CD4-positive, alpha-beta T cell (primary cell): Measurements from ENCODE around the gene CASTOR1. TPM values are rescaled to one million over a fixed set of nuclear protein-coding genes. Genes with fewer than 3 reads are reported as not detected.

Experiments used
- ATAC-seq: fragments of 200-7000 bp; cut with Tn5 transposase; one replicate; pipeline ENCODE4 v1.10.0; 2022; ENCODE audit warnings: mild to moderate bottlenecking; ENCODE audit not compliant: poor library complexity
- CTCF ChIA-PET: fragments of 350-600 bp; sonication (Branson Sonifier 250); formaldehyde crosslinking; loops from one replicate; lab custom pipeline; 2021; ENCODE audit warnings: antibody characterized with exemption, inconsistent platforms; lab: Charles Lee
- POLR2A ChIA-PET: fragments of 350-600 bp; sonication (Branson Sonifier 250); formaldehyde crosslinking; loops from one replicate; lab custom pipeline; 2021; ENCODE audit warnings: antibody characterized with exemption, inconsistent platforms; lab: Charles Lee
- DNase-seq, 14 experiments: peaks; one replicate each; pipeline ENCODE4 v3.0.0-alpha.2; 2013 to 2020; ENCODE audit warnings: mixed read lengths in 2 of 14
- H3K27ac ChIP-seq, 2 donors: one replicate each; pipeline versions ENCODE4 v1.5.1 to v1.7.0; 2013; ENCODE audit warnings: low read length in 2 of 2, low read depth in 1 of 2, mild to moderate bottlenecking in 1 of 2
- H3K27me3 ChIP-seq, 2 experiments: 1 replicate in 1 of 2; 2 replicates in 1 of 2; pipeline versions ENCODE4 v1.6.1 to v1.7.0; 2013; ENCODE audit warnings: low read length in 2 of 2, control low read depth in 1 of 2, mild to moderate bottlenecking in 1 of 2, moderate library complexity in 1 of 2; ENCODE audit not compliant: insufficient read depth in 2 of 2, control insufficient read depth in 1 of 2
- H3K36me3 ChIP-seq: one replicate; pipeline ENCODE4 v1.6.1; 2013; ENCODE audit warnings: low read length, control low read depth; ENCODE audit not compliant: insufficient read depth
- H3K4me1 ChIP-seq: one replicate; pipeline ENCODE4 v1.6.1; 2013; ENCODE audit warnings: low read length, control low read depth; ENCODE audit not compliant: insufficient read depth
- H3K4me3 ChIP-seq: one replicate; pipeline ENCODE4 v1.5.1; 2013; ENCODE audit warnings: mild to moderate bottlenecking, low read length, moderate library complexity
- H3K9me3 ChIP-seq, 2 experiments: 1 replicate in 1 of 2; 2 replicates in 1 of 2; pipeline versions ENCODE4 v1.6.1 to v1.7.0; 2013; ENCODE audit warnings: low read length in 2 of 2, mild to moderate bottlenecking in 2 of 2, control low read depth in 1 of 2, moderate library complexity in 1 of 2; ENCODE audit not compliant: control insufficient read depth in 1 of 2, insufficient read depth in 1 of 2
- H3K27ac Mint-ChIP-seq: one replicate; pipeline ENCODE4 v1.8.0; 2020; ENCODE audit warnings: mixed read lengths
- H3K27me3 Mint-ChIP-seq: one replicate; pipeline ENCODE4 v1.8.0; 2021; ENCODE audit warnings: mixed read lengths
- H3K36me3 Mint-ChIP-seq: one replicate; pipeline ENCODE4 v1.8.0; 2021; ENCODE audit warnings: low read depth, mixed read lengths
- H3K4me1 Mint-ChIP-seq: one replicate; pipeline ENCODE4 v1.8.0; 2021; ENCODE audit warnings: low read depth, mixed read lengths
- H3K4me3 Mint-ChIP-seq: one replicate; pipeline ENCODE4 v1.8.0; 2020; ENCODE audit warnings: mild to moderate bottlenecking, mixed read lengths
- H3K9me3 Mint-ChIP-seq: one replicate; pipeline ENCODE4 v1.8.0; 2020; ENCODE audit warnings: mixed read lengths
- CTCF ChIP-seq: fragments of 200-600 bp; IDR thresholded peaks from one replicate; pipeline ENCODE4 v1.8.0; 2022; ENCODE audit warnings: antibody characterized with exemption, mild to moderate bottlenecking
- intact Hi-C, 2 experiments: fragments of 100-400 bp; cut with DNase I in 1 of 2; cut with micrococcal nuclease in 1 of 2; formaldehyde crosslinking; loops; one replicate each; pipeline versions ENCODE4 v1.15.1 to v1.9.0; 2023 to 2025; cut with DNase I, micrococcal nuclease
- total RNA-seq, 174 experiments: library from RNA in 2 of 174; stranded (reverse) in 2 of 174; gene quantifications; one replicate each; pipeline ENCODE4 v1.2.3 and lab custom pipeline; 2021 to 2026

Gene CASTOR1
- total RNA-seq, 2 experiments from 2014 or later: 7.9 to 8.8 TPM

DNA sequence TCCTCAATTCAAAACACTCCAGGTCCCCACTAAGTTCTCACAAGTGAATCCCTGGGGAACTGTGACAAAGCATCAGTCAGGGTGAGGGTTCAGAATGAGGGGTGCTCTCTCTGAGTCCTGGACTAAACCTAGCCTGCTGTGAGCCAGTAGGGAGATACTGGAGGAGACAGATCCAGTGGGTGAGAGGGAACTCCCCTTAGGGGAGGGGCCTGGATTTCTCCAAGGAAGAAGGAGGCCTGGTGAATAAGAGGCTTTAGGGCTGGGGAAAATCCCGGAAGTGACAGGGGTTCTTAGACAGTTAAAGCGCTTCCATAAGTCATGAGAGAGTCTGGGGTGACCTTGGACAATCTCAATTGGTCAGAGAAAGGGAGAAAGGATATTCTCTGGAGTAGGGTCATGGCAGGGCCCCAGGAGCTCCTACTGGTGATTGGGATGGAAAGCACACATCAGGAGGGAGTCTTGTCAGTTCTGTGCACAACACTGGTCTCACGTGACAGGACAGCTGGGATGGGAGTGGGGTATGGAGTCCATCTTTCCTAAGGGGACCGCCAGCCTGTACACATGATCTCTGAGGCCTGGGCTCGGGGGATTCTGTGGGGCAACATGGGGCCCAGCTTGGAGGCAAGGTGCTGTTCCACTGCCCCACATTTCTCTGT lies 35.9 kb upstream of the CASTOR1 start:
- H3K4me1 ChIP-seq: peaks cover 70% of the 10 kb centered on the region
- intact Hi-C loops: loop anchor here (2.0 kb wide), 2 partner anchors 14 to 18 kb away; no protein-coding TSS in a partner anchor
- POLR2A ChIA-PET: interaction anchor here (0.8 to 11.4 kb wide), 6 partner anchors 11 to 62 kb away, joined by 3 to 290 read pairs (median 59); partner anchors contain the start of genes CASTOR1, CCDC157, RNF215 and SF3A1
- Mint-ChIP-seq H3K4me1 (peaks cover 67% of the 10 kb centered on the region), H3K4me3 (peak overlapping the region; percentile 93), H3K9me3 (no peaks in the 10 kb centered on the region), H3K27me3 (no peaks in the 10 kb centered on the region), H3K27ac (peak overlapping the region; percentile 84), H3K36me3 (peaks cover 67% of the 10 kb centered on the region)
- H3K27me3 ChIP-seq: no peaks in the 10 kb centered on the region
- H3K9me3 ChIP-seq: no peaks in the 10 kb centered on the region
- peak overlapping the region; percentile 25 to 33 for H3K27ac ChIP-seq
- CTCF ChIA-PET: interaction anchor here (0.9 to 2.8 kb wide), 3 partner anchors 11 to 62 kb away, joined by 4 to 18 read pairs (median 6); partner anchors contain the start of genes CASTOR1 and RNF215
- no peak for TF ChIP-seq CTCF
- ATAC-seq: no peak
- peaks cover 23% of the 10 kb centered on the region for H3K36me3 ChIP-seq
- H3K4me3 ChIP-seq: peak overlapping the region; percentile 71
- DNase-seq: peak in 2 of 14 experiments; percentile 45 to 51

DNA sequence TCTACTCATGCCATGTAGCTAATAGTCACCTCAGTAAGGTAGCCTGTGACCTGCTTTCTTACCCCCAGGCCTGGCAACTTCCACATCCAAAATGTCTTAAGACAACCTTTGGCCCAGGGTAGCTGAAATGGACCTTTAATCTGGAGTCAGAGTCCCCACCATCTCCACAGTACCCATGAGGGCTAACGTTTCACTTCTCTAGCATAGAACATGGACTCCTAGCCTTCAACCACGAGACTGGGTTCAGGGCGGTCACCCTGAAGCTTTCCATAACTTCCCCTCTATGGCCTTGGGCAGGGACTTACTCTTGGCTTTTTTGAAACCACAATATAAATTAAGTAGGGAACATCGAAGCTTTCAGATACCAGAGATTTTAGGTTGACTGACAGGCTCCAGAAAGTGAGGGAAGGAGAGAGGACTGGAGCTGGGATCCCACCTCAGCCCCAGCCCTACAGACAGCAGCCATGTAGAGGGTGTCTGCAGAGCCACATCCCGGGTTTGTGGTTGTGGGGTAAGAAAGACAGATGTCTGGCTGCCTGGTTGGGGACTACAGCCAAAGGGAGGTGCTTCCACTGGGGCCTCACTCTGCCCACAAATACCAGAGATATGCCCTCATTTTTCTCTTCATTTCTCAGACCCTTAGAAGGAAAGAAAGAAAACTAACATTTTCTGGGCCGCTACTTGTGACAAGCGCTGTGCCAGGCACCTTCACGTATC lies 34.9 kb upstream of the CASTOR1 start:
- H3K27ac ChIP-seq: peak overlapping the region; percentile 25 to 33
- no peak for TF ChIP-seq CTCF
- no peaks in the 10 kb centered on the region for H3K9me3 Mint-ChIP-seq
- CTCF ChIA-PET: interaction anchor here (0.7 to 2.8 kb wide), 2 partner anchors 17 to 35 kb away, joined by 4 to 18 read pairs; partner anchors contain the start of gene CASTOR1
- ATAC-seq (peak; percentile 17), DNase-seq (peak in 12 of 14 experiments; percentile 16 to 81 (median 35))
- H3K36me3 ChIP-seq: peaks cover 33% of the 10 kb centered on the region
- H3K27me3 Mint-ChIP-seq: no peaks in the 10 kb centered on the region
- H3K36me3 Mint-ChIP-seq: peaks cover 71% of the 10 kb centered on the region
- no peaks in the 10 kb centered on the region for H3K27me3 ChIP-seq
- peak overlapping the region; percentile 93 for H3K4me3 Mint-ChIP-seq
- POLR2A ChIA-PET: interaction anchor here (1.0 to 11.4 kb wide), 7 partner anchors 10 to 100 kb away, joined by 3 to 290 read pairs (median 7); partner anchors contain the start of genes CASTOR1, CCDC157 and SF3A1
- H3K4me1 Mint-ChIP-seq: peaks cover 77% of the 10 kb centered on the region
- H3K4me1 ChIP-seq: peaks cover 80% of the 10 kb centered on the region
- H3K27ac Mint-ChIP-seq: peak overlapping the region; percentile 84
- intact Hi-C loops: loop anchor here (2.0 kb wide), 2 partner anchors 13 to 17 kb away; no protein-coding TSS in a partner anchor
- H3K9me3 ChIP-seq: no peaks in the 10 kb centered on the region
- peak overlapping the region; percentile 71 for H3K4me3 ChIP-seq

DNA sequence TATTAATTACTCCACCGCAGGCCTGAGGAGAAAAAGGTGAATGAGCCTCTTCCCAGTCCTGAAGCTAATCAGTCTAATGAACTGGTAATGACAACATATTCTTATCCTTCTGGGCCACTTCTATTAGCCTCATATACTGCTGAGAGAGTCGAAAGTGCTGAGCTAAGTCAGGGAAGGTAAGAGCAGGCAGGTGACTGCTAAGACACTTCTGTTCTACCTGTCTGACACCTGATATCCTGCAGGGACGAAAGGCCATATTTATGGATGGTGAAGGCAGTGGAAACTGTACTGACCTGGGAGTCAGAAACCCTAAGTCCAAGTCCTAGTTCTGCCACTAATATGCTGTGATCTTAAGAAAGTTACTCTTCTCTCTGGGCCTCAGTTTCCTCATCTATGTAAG lies 33.9 kb upstream of the CASTOR1 start:
- Mint-ChIP-seq H3K27me3 (no peaks in the 10 kb centered on the region), H3K4me1 (peaks cover 83% of the 10 kb centered on the region), H3K4me3 (peak overlapping the region; percentile 93), H3K27ac (peak overlapping the region; percentile 84), H3K36me3 (peaks cover 80% of the 10 kb centered on the region), H3K9me3 (no peaks in the 10 kb centered on the region)
- DNase-seq (no peak), ATAC-seq (no peak)
- TF ChIP-seq CTCF: no peak
- Histone ChIP-seq H3K27ac (no peak overlapping the region), H3K9me3 (no peaks in the 10 kb centered on the region), H3K36me3 (peaks cover 41% of the 10 kb centered on the region), H3K4me3 (no peak overlapping the region), H3K27me3 (no peaks in the 10 kb centered on the region), H3K4me1 (peaks cover 90% of the 10 kb centered on the region)
- intact Hi-C loops: no loop called here
- ChIA-PET POLR2A (interaction anchor here (1.0 to 11.4 kb wide), 7 partner anchors 9 to 101 kb away, joined by 3 to 290 read pairs (median 7); partner anchors contain the start of genes CASTOR1, CCDC157 and SF3A1), CTCF (interaction anchor here (1.3 to 2.8 kb wide), 3 partner anchors 9 to 35 kb away, joined by 5 to 18 read pairs (median 6); partner anchors contain the start of gene CASTOR1)
